Measurements from ENCODE around the gene ABCC12.

GRCh38 chr16:48153774-48154173, 2.0 kb downstream of the ABCC12 start:
- no peak for TF ChIP-seq ZNF317 (CRISPR knock-in tag; IDR thresholded peaks at IDR 0.05; ENCODE audit: borderline replicate concordance, low read depth)
- TF ChIP-seq, protein P1, sequence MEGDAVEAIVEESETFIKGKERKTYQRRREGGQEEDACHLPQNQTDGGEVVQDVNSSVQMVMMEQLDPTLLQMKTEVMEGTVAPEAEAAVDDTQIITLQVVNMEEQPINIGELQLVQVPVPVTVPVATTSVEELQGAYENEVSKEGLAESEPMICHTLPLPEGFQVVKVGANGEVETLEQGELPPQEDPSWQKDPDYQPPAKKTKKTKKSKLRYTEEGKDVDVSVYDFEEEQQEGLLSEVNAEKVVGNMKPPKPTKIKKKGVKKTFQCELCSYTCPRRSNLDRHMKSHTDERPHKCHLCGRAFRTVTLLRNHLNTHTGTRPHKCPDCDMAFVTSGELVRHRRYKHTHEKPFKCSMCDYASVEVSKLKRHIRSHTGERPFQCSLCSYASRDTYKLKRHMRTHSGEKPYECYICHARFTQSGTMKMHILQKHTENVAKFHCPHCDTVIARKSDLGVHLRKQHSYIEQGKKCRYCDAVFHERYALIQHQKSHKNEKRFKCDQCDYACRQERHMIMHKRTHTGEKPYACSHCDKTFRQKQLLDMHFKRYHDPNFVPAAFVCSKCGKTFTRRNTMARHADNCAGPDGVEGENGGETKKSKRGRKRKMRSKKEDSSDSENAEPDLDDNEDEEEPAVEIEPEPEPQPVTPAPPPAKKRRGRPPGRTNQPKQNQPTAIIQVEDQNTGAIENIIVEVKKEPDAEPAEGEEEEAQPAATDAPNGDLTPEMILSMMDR (IDR thresholded peaks at IDR 0.05): no peak
- TF ChIP-seq ATF3 (CRISPR knock-in tag; conservative IDR thresholded peaks at IDR 0.05): no peak
- no peak for TF ChIP-seq CBFB (CRISPR knock-in tag; IDR thresholded peaks at IDR 0.05; ENCODE audit: low read depth)
- TF ChIP-seq, protein P2, sequence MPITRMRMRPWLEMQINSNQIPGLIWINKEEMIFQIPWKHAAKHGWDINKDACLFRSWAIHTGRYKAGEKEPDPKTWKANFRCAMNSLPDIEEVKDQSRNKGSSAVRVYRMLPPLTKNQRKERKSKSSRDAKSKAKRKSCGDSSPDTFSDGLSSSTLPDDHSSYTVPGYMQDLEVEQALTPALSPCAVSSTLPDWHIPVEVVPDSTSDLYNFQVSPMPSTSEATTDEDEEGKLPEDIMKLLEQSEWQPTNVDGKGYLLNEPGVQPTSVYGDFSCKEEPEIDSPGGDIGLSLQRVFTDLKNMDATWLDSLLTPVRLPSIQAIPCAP (CRISPR knock-in tag; IDR thresholded peaks at IDR 0.05): no peak
- TF ChIP-seq ZNF425 (CRISPR knock-in tag; conservative IDR thresholded peaks at IDR 0.05): no peak
- TF ChIP-seq SP1 (CRISPR knock-in tag; conservative IDR thresholded peaks at IDR 0.05): no peak
